ENCODE measurements around the gene BRF1. TPM values are rescaled to one million over a fixed set of nuclear protein-coding genes. Genes with fewer than 3 reads are reported as not detected.

BRF1 gene
- total RNA-seq, 1 experiment from 2014 or later: 41.8 TPM

DNA sequence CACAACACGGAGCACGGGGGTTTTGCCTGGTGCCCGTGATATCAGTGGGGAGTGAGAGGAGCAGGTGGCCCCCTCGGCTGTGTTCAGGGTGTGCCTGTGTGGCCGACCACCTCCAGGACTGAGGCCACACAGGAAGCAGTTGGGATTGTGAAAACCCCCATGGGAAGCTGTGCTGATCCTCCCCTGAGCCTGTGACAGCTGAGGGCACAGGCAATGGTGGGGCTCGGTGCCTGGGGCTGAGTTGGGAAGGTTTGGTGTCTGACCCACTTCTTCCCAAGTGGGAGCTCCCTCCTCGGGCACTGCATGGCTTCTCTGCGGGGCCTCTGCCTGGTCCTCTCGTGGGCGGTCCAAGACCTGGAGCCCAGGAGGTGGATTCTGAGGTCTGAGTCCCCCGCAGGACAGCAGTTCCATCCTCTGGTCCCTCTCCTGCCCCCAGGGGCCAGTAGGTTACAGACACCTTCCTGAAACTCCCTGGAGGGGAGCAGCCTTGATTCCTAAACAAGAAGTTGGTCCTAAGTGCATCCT is 31.6 kb upstream of the BRF1 start:
- no peak for TF ChIP-seq EZH2 (IDR thresholded peaks at IDR 0.05; ENCODE audit: borderline replicate concordance, low read depth, low read length, poor library complexity, severe bottlenecking)
- no TSS peak for BruUV-seq (replicated peaks)
- H3K4me3 ChIP-seq (ENCODE audit: low read depth, low read length, poor library complexity, severe bottlenecking): no peak overlapping the region
- CTCF ChIA-PET: no interaction called here
- H3K27me3 ChIP-seq (replicated peaks; ENCODE audit: insufficient read depth, low read depth, low read length, poor library complexity): no peaks in the 10 kb centered on the region
- intact Hi-C loops (cut with micrococcal nuclease; ENCODE audit: unreplicated experiment): no loop called here
- no peaks in the 10 kb centered on the region for H3K36me3 ChIP-seq (ENCODE audit: insufficient read depth, low read length, poor library complexity, severe bottlenecking)
- peak overlapping the region; percentile 34 for H3K27ac ChIP-seq (ENCODE audit: low read depth, low read length, poor library complexity, severe bottlenecking)
- peaks cover 7% of the 10 kb centered on the region for H3K4me1 ChIP-seq (ENCODE audit: insufficient read depth, low read length, poor library complexity, severe bottlenecking)
- H3K9me3 ChIP-seq (ENCODE audit: low read depth, low read length, poor library complexity, severe bottlenecking): peaks cover 6% of the 10 kb centered on the region
- DNase-seq (ENCODE audit: low spot score): no peak
- POLR2A ChIA-PET (ENCODE audit: low non-redundant PET): no interaction called here

DNA sequence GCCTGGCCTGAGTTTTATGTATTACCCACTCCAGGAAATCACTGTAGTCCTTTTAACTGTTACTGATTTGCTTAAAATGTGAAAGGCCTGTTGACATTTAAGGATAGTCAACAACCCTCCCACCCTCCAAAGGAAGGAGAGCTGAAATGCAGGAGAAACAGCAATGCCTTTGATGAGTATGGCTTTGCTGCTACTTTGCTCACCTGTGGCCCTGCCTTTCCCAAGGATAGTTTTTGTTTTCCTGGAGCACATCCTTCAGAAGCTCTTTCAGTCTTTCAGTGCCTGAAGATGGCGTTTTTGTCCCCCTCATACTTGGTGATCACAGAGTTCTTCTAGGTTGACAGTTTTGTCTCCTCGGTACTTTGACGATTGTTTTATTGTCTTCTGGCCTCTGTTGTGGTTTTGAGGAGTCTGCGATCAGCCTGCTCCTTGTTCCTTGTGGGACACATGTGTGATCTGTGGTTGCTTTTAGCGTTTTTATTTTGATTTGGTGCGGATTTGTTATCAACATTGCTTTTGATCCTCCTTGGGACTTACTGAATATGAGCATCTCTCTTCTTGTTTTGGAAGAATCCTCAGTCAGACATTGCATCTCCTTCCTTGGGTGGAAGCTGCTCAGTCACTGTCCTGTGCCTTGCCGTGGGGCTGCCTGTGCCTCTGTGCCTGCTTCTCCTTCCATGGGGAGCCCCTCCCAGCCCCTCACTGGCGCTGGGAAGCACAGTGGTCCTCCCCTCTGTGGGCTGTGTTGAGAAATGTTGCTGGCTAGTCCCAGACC is 31.0 kb upstream of the BRF1 start:
- no peak for TF ChIP-seq EZH2 (IDR thresholded peaks at IDR 0.05; ENCODE audit: borderline replicate concordance, low read depth, low read length, poor library complexity, severe bottlenecking)
- TF ChIP-seq, protein P1, sequence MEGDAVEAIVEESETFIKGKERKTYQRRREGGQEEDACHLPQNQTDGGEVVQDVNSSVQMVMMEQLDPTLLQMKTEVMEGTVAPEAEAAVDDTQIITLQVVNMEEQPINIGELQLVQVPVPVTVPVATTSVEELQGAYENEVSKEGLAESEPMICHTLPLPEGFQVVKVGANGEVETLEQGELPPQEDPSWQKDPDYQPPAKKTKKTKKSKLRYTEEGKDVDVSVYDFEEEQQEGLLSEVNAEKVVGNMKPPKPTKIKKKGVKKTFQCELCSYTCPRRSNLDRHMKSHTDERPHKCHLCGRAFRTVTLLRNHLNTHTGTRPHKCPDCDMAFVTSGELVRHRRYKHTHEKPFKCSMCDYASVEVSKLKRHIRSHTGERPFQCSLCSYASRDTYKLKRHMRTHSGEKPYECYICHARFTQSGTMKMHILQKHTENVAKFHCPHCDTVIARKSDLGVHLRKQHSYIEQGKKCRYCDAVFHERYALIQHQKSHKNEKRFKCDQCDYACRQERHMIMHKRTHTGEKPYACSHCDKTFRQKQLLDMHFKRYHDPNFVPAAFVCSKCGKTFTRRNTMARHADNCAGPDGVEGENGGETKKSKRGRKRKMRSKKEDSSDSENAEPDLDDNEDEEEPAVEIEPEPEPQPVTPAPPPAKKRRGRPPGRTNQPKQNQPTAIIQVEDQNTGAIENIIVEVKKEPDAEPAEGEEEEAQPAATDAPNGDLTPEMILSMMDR (conservative IDR thresholded peaks at IDR 0.05; ENCODE audit: low read depth, low read length): no peak
- BruUV-seq (replicated peaks): no TSS peak

DNA sequence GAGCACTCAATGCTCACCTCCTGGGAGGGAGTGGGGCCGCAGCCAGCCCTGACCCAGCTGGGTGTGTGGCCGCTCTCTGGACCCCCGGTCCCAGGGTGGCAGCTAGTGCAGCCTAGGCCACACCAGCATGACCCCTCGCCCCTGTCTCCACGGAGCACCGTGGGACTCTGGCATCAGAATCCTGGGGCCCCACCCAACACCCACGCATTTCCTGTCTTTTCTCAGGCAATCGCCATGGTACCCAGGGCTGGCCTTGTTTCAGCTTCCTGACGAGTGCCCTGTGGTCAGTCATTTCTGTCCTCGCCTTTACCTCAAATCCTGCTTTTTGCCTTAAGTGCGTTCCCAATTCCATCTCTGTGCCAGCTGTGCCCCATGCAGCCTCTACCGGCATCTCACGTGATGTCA is 29.7 kb upstream of the BRF1 start:
- CTCF ChIA-PET: no interaction called here
- peaks cover 6% of the 10 kb centered on the region for H3K9me3 ChIP-seq (ENCODE audit: low read depth, low read length, poor library complexity, severe bottlenecking)
- DNase-seq (ENCODE audit: low spot score): peak; percentile 59
- H3K36me3 ChIP-seq (ENCODE audit: insufficient read depth, low read length, poor library complexity, severe bottlenecking): no peaks in the 10 kb centered on the region
- intact Hi-C loops (cut with micrococcal nuclease; ENCODE audit: unreplicated experiment): no loop called here
- H3K4me3 ChIP-seq (ENCODE audit: low read depth, low read length, poor library complexity, severe bottlenecking): no peak overlapping the region
- peaks cover 7% of the 10 kb centered on the region for H3K4me1 ChIP-seq (ENCODE audit: insufficient read depth, low read length, poor library complexity, severe bottlenecking)
- BruUV-seq (replicated peaks): no TSS peak
- H3K27me3 ChIP-seq (replicated peaks; ENCODE audit: insufficient read depth, low read depth, low read length, poor library complexity): no peaks in the 10 kb centered on the region
- POLR2A ChIA-PET (ENCODE audit: low non-redundant PET): no interaction called here
- TF ChIP-seq EZH2 (IDR thresholded peaks at IDR 0.05; ENCODE audit: borderline replicate concordance, low read depth, low read length, poor library complexity, severe bottlenecking): no peak
- TF ChIP-seq, protein P1 (conservative IDR thresholded peaks at IDR 0.05; ENCODE audit: low read depth, low read length): no peak
- no peak overlapping the region for H3K27ac ChIP-seq (ENCODE audit: low read depth, low read length, poor library complexity, severe bottlenecking)

More for the DNA sequence above, 31.0 kb upstream of the BRF1 start:
- Histone ChIP-seq H3K27ac (ENCODE audit: low read depth, low read length, poor library complexity, severe bottlenecking) (peak overlapping the region; percentile 34), H3K27me3 (replicated peaks; ENCODE audit: insufficient read depth, low read depth, low read length, poor library complexity) (no peaks in the 10 kb centered on the region), H3K4me3 (ENCODE audit: low read depth, low read length, poor library complexity, severe bottlenecking) (no peak overlapping the region), H3K36me3 (ENCODE audit: insufficient read depth, low read length, poor library complexity, severe bottlenecking) (no peaks in the 10 kb centered on the region), H3K4me1 (ENCODE audit: insufficient read depth, low read length, poor library complexity, severe bottlenecking) (peaks cover 7% of the 10 kb centered on the region), H3K9me3 (ENCODE audit: low read depth, low read length, poor library complexity, severe bottlenecking) (peaks cover 6% of the 10 kb centered on the region)
- ChIA-PET CTCF (interaction anchor here (0.6 kb wide), 1 partner anchor 35 kb away, joined by 3 read pairs; no protein-coding TSS in a partner anchor), POLR2A (ENCODE audit: low non-redundant PET) (no interaction called here)
- intact Hi-C loops (cut with micrococcal nuclease; ENCODE audit: unreplicated experiment): no loop called here
- no peak for DNase-seq (ENCODE audit: low spot score)

Data from A673 (cell line).